HEK293T (cell line): ENCODE measurements around the gene JMJD7.

Experiments used
- BHLHE40 ChIP-seq: fragments of 450-650 bp; IDR thresholded peaks from 2 replicates; pipeline ENCODE4 v1.6.1; 2016; ENCODE audit warnings: mild to moderate bottlenecking, moderate library complexity, borderline replicate concordance
- CTBP1 ChIP-seq: fragments of 450-650 bp; IDR thresholded peaks from 2 replicates; pipeline ENCODE4 v1.6.1; 2016; ENCODE audit warnings: borderline replicate concordance
- ELF4 ChIP-seq: fragments of 450-650 bp; IDR thresholded peaks from 2 replicates; pipeline ENCODE4 v1.6.1; 2017; ENCODE audit warnings: antibody characterized with exemption
- FOXA1 ChIP-seq: fragments of 450-650 bp; IDR thresholded peaks from 2 replicates; pipeline ENCODE4 v1.6.1; 2016; ENCODE audit warnings: mild to moderate bottlenecking
- FOXM1 ChIP-seq: fragments of 450-650 bp; IDR thresholded peaks from 2 replicates; pipeline ENCODE4 v1.6.1; 2017; ENCODE audit warnings: mild to moderate bottlenecking, borderline replicate concordance
- L3MBTL2 ChIP-seq: fragments of 450-650 bp; conservative IDR thresholded peaks from 2 replicates; pipeline ENCODE4 v1.6.1; 2016; ENCODE audit warnings: mild to moderate bottlenecking
- NFRKB ChIP-seq: fragments of 450-650 bp; IDR thresholded peaks from 2 replicates; pipeline ENCODE4 v1.6.1; 2016; ENCODE audit warnings: mild to moderate bottlenecking, moderate library complexity
- SP1 ChIP-seq: fragments of 450-650 bp; IDR thresholded peaks from 2 replicates; pipeline ENCODE4 v1.6.1; 2017
- SUZ12 ChIP-seq: fragments of 450-650 bp; IDR thresholded peaks from 2 replicates; pipeline ENCODE4 v1.6.1; 2016; ENCODE audit warnings: mild to moderate bottlenecking
- TARDBP ChIP-seq: fragments of 450-650 bp; IDR thresholded peaks from 2 replicates; pipeline ENCODE4 v1.6.1; 2016

GRCh38 chr15:41832875-41833274, 5.0 kb downstream of the JMJD7 start:
- TF ChIP-seq FOXM1: no peak
- no peak for TF ChIP-seq SUZ12
- no peak for TF ChIP-seq L3MBTL2
- no peak for TF ChIP-seq TARDBP
- no peak for TF ChIP-seq CTBP1
- no peak for TF ChIP-seq BHLHE40
- no peak for TF ChIP-seq FOXA1
- TF ChIP-seq SP1: no peak
- TF ChIP-seq ELF4: no peak
- TF ChIP-seq NFRKB: no peak
